GM10248 (cell line): ENCODE data around the gene MYH16.
"Not testable (repeated sequence)": the region's sequence is repeated elsewhere in the genome, so short reads cannot be mapped to it uniquely, and the experiment has no call there.

ENCODE experiments used
- CTCF ChIA-PET: fragments of 300-600 bp; sonication (Branson Sonifier 250); formaldehyde crosslinking; extraction: SDS; loops from one replicate; lab custom pipeline; 2021; ENCODE audit warnings: antibody characterized with exemption; lab: Yijun Ruan, JAX
- POLR2A ChIA-PET: fragments of 350-650 bp; sonication (Branson Sonifier 250); formaldehyde crosslinking; extraction: SDS; loops from one replicate; lab custom pipeline; 2020; ENCODE audit warnings: antibody characterized with exemption; lab: Yijun Ruan, JAX
- DNase-seq: peaks from one replicate; pipeline ENCODE4 v3.0.0; 2012; ENCODE audit errors: extremely low spot score
- CTCF ChIP-seq: IDR thresholded peaks from 2 replicates; pipeline ENCODE4 v1.5.1; 2012; ENCODE audit warnings: mild to moderate bottlenecking, low read depth; ENCODE audit errors: extremely low read depth, missing control alignments, control extremely low read depth

The MYH16 gene

GRCh38 chr7:99272476-99273045 is at the start of gene MYH16:
Gene MYH16, plus strand, starts transcription at chr7:99272839.
- no peak for DNase-seq
- no peak for TF ChIP-seq CTCF
- POLR2A ChIA-PET: no interaction called here
- CTCF ChIA-PET: no interaction called here

- CTCF ChIA-PET, DNase-seq: not testable (repeated sequence)
- POLR2A ChIA-PET: interaction anchor here (0.6 kb wide), 1 partner anchor 8 kb away, joined by 3 read pairs; no protein-coding TSS in a partner anchor
These were observed 48.3 kb upstream of the MYH16 start for GRCh38 chr7:99224263-99224898.

DNA sequence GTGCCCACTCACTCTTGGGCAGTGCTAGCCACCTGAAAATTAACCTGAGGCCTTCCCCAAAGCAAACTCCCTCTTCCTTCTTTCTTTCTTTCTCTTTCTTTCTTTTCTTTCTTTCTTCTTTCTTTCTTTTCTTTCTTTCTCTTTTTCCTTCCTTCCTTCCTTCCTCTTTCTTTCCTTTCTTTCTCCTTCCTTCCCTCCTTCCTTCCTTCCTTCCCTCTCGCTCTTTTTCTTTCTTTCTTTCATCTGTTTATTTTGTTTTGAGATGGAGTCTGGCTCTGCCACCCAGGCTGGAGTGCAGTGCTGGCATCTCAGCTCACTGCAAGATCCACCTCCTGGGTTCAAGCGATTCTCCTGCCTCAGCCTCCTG is 47.8 kb upstream of the MYH16 start:
- ChIA-PET POLR2A (no interaction called here), CTCF (no interaction called here)
- no peak for DNase-seq
- no peak for TF ChIP-seq CTCF

DNA sequence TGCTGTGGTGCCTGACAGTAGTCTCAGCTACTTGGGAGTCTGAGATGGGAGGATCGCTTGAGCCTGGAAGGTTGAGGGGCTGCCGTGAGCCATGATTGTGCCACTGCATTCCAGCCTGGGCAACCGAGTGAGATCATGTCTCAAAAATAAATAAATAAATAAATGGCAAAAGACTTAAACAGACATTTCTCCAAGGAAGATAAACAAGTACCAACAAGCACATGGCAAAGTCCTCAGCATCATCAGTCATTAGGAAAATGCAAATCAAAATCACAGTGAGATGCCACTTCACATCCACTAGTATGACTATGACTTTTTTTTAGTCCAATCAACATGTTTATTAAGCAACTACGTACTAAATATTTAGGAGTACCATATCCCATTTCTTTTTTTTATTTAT is 43.4 kb upstream of the MYH16 start:
- ChIA-PET CTCF (no interaction called here), POLR2A (no interaction called here)
- no peak for DNase-seq
- TF ChIP-seq CTCF: no peak

- CTCF ChIA-PET: no interaction called here
- TF ChIP-seq CTCF: no peak
- POLR2A ChIA-PET: interaction anchor here (0.6 kb wide), 1 partner anchor 8 kb away, joined by 3 read pairs; no protein-coding TSS in a partner anchor
- DNase-seq: no peak
These were observed 40.4 kb upstream of the MYH16 start for GRCh38 chr7:99232082-99232770.

DNA sequence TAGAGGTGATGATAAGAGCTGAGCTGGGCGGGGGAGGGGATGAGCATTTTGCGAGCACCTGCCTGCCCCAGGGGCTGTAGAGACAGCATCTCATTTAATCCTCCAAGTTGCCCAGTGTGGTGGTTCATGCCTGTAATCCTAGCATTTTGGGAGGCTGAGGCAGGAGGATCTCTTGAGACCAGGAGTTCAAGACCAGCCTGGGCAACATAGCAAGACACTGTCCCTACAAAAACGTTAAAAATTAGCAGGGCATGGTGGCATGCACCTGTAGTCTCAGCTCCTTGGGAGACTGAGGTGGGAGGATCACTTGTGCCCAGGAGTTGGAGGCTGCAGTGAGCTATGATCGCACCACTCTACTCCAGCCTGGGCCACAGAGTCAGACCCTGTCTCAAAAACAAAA is 39.7 kb upstream of the MYH16 start:
- CTCF ChIA-PET, DNase-seq, POLR2A ChIA-PET: not testable (repeated sequence)

DNA sequence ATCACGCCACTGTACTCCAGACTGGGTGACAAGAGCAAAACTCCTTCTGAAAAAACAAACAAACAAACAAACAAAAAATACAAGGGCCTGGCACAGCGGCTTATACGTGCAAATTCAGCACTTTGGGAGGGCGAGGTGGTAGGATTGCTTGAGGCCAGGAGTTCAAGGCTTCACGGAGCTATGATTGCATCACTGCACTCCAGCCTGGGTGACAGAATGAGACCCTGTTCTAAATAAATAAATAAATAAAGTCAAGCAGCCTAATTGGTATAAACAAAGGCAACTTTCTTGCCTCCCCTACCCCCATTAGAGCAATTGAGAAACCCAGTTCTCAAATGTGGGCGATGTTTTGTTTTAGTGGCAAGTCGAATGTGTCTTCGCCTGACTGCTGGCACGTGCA is 38.5 kb upstream of the MYH16 start:
- no peak for TF ChIP-seq CTCF
- DNase-seq: no peak
- ChIA-PET CTCF (no interaction called here), POLR2A (no interaction called here)

DNA sequence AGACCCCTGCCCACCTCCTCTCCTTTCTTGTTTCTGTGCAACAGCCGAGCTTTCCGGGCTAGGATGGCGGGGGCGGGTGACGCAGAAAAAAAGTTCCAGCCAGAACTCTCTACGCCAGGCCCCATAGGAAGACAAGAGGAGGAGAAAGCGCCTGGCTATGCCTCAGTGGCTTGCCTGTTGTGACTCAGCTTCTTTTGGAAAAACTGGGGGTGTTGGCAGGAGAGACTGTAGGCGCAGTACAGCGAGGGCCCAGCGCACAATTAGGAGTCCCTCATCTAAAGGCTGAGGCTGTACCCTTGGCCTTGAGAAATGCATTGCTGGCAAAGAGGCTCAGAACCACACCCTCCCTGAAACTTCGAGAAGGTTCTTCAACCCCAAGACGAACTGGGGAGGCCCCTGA is 36.7 kb upstream of the MYH16 start:
- ChIA-PET CTCF (no interaction called here), POLR2A (no interaction called here)
- no peak for DNase-seq
- no peak for TF ChIP-seq CTCF

DNA sequence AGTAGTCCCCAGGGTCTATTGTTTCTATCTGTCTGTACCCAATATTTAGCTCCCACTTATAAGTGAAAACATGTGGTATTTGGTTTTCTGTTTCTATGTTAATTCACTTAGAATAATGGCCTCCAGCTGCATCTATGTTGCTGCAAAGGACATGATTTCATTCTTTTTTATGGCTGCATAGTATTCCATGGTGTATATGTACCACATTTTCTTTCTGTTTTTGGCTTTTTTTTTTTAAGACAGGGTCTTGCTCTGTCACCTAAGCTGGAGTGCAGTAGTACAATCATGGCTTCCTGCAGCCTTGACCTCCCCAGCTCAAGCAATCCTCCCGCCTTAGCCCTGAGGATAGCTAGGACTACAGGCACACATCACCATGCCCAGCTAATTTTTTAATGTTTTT is 34.8 kb upstream of the MYH16 start:
- POLR2A ChIA-PET: not testable (repeated sequence)
- CTCF ChIA-PET: interaction anchor here (1.6 kb wide), 1 partner anchor 31 kb away, joined by 3 read pairs; no protein-coding TSS in a partner anchor

More for the DNA sequence above, 34.8 kb upstream of the MYH16 start:
- DNase-seq: not testable (repeated sequence)
